ENCODE data around the gene GID4. TPM values are rescaled to one million over a fixed set of nuclear protein-coding genes. Genes with fewer than 3 reads are reported as not detected.

GID4 gene
- total RNA-seq, 1 experiment from 2014 or later: 6.0 TPM

DNA sequence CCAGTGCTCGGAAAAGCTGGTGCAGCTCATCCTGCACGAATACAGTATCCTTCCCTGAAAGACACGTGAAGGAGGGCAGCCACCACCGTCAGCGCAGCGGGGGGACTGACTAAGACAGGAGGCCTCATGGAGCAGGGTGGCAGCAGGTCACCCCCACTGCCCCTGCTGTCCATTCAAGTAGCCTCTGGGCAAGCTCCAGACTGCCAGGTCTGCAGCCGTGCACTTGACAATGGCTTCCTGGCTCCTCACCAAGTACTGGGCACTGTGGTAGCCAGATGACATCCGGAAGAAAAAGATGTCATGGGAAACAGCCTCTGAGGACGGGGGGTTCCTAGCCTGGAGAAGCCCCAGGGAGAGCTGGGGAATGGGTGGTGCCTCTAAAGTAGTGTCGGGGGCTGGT lies 61.4 kb downstream of the GID4 start:
- no peak for DNase-seq (ENCODE audit: low read depth)

DNA sequence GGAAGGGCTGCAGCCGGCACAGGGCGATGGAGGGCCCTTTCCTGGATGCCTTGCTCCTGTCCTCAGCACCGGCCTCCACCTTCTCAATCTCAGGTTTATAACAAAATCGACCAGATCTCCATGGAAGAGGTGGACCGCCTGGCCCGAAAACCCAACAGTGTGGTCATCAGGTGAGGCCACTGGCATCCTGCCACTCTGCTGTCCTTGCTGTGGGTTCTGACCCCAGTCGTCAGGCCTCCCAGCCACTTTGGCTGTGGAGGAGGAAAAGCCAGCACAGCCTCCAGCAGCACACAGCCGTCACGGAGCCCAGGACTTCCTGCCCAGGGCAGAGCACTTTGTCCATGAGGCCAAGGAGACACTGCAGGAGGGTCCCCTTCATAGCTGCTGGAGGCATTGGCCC lies 62.6 kb downstream of the GID4 start:
- DNase-seq (ENCODE audit: low read depth): no peak

DNA sequence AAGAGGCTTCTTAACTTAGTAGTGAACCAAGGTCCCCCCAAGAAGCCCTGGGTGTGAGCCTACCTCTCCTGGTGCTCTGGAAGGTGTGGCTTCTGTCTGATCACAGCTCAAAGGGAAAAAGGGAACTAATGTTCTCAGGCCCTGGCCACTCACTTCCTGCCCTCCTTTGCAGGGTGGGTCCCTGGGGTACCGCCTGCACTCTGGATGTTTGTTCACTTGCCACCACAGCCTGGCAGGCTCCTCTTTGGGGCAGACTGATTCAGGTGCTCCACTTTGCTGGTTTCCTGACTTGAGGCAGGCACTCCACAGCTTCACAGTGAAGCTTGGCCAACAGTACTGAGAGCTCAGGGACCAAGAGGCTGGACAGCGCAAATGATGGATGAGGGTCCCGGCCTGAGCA lies 63.4 kb downstream of the GID4 start:
- no peak for DNase-seq (ENCODE audit: low read depth)

DNA sequence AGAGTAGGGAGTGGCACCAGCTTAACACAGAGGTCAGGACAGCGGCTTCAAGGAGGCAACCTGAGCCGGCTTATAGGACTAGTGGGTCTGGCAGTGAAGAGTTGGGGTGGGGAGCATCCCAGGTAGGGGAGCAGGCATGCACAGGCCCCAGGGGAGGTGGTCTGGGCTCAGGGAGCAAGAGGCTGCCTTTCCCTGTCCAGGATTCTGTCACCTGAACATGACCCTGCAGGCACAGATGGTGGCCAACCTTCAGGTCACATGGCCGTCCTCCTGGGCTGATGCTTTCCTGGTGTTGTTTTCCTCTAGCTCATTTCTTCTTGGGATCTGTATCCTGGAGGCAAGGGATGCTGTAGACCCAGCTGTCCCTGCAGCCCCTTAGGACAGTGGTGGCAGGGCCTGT lies 65.8 kb downstream of the GID4 start:
- DNase-seq (ENCODE audit: low read depth): no peak

DNA sequence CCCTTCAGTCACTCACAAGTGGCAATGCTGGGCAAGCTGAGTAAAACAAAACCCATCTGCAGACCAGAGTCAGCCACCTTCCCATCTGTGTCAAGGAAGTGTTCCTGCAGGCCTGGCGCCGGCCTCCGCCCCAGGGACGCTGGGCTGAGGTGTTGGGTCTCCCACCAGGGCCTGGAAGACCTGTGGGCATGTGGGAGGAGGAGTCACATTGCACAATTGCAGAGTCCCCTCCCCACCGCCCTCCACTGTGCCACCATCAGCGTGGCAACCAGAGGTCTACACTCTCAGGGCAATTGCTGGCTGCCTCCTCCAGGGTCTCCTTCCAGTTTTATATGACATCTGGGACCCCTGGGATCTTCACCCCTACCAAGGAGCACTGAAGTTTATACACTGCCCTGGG lies 66.4 kb downstream of the GID4 start:
- no peak for DNase-seq (ENCODE audit: low read depth)

DNA sequence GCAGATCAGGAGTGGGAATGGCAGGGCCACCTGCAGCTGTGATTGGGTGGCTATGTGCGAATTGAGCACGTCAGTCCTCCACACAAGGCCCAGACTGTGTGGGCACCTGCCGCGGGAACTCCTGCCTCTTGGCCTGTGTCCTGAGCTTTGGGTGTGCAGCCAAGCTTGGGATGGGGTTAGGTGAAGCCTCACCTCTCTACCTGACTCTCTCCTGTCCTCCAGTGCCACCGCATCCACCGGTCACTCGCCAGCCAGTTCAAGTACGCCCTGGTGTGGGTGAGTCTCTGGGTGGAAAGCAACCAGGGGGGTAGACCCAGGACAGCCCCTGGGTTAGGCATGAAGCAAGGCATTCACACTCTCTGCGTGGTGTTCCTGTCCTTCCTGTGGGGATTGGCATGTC lies 67.0 kb downstream of the GID4 start:
- no peak for DNase-seq (ENCODE audit: low read depth)

DNA sequence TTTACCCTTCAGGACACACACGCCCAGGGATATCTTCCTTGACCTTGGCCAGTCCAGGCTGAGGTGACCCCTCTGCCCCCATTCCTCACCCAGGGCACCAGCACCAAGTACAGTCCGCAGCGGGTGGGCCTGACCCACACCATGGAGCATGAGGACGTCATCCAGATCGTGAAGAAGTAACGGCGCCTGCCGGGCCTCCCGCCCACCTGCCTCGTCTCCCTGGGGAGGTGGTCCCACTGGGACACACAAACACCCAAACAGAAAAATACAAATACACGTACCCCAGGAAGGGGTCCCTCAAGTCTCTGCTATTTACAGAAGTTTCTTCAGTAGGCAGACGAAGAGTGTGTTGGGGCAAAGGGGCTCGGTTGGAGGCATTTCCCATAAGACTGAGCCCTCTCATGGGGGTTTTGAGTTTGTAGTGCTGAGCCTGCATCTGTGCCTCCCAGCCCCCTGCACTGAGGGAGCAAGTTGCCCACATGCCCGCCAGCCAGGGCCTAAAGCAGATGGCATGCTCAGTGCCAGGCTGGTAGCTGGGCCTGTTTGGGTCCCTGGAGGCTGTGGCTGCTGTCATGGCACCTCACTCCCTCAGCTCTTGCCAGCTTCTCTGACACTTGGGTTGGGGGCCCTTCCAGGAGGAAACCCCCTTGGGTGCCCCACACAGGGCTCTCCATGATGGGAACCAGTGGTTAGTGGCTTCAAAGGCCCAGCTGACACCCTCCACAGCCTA lies 68.0 kb downstream of the GID4 start:
- DNase-seq (ENCODE audit: low read depth): no peak

DNA sequence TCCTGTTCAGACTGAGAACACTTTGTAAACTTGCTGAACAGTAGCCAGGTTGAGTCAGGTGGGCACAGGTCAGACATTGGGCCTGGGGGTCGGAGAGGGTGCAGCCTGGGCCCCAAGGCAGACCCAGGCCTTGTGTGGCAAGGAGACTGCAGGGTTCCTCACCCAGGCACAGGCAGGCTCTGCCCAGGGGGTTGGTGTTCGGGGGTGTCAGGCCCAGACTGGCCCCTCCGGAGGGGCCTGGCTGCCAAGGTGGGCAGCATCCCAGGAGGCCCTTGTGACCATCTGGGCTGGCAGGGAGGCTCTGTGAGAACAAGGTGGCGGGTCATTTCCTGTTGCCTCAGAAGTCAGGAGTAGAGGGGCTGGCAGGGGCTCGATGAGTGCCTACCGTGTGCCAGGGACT lies 68.8 kb downstream of the GID4 start:
- no peak for DNase-seq (ENCODE audit: low read depth)

DNA sequence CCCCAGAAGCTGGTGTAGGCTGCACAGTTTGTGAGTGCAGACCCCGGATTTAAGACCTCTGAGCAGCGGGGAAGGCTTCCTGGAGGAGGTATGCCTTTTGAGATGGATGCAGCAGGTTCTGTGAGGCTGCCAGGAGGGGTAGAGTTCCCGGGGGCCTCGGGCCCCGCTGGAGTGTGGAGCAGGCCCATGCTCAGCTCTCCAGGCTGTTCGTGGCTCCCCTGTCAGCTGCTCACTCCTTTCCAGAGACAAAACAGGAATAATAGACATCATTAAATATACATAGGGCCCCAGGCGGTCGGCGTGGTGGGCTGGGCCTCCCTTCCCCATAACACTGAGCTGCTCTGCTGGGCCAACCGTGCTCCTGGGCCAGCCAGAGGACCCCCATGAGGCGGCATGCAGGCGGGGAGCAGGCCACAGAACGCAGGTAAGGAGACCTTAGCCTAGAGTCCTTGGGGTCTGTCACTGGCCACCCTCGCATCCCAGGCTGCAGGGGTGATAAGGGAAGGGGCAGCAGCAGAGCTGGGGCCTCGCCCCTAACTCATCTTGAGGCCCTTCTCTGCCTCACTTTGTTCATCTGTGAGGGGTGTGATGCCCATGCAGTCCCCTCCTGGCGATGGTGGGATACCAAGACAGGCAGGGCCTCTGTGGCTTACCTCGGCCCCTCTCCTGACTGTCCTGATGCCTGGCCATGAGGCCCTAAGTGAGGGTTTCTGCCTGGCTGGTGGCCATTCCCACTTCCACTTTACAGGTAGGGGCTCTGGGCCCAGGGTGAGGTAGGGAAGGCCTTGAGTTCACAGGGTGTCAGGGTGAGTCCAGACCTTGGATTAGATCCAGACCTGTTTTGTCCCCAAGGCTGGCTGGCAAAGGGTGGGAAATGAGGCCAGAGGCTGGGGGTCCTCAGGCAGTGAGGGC lies 69.4 kb downstream of the GID4 start, which contains the start of gene MYO15A:
Gene MYO15A (plus strand): TSS at position 356 of the 912 bp plus-strand sequence. CDS start 10,045 bp downstream, outside the sequence.
- DNase-seq (ENCODE audit: low read depth): no peak

DNA sequence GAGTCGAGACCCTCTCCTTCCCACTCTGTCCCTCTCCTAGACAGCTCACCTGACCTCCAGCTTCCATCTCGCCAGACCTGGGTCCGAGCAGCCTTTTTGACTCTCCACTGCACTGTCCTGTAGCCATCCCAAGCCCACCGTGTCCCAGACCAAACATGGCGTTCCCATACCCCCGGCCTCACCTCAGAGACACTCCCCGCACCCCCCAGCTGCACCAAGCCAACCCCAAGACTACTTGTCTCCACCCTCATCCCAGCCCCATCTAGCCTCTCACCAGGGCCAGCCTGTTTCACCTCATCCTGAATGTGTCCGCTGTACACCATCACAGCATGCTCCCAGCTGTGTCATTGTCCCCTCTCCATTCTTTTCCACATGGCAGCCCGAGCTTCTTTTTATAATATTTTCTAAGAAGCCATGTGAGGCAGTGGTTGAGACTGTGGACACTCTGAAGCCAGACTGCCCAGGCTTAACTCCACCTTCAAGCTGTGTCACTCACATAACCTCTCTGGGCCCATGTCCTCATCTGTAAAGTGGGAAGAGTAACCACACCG lies 70.8 kb downstream of the GID4 start:
- no peak for DNase-seq (ENCODE audit: low read depth)

DNA sequence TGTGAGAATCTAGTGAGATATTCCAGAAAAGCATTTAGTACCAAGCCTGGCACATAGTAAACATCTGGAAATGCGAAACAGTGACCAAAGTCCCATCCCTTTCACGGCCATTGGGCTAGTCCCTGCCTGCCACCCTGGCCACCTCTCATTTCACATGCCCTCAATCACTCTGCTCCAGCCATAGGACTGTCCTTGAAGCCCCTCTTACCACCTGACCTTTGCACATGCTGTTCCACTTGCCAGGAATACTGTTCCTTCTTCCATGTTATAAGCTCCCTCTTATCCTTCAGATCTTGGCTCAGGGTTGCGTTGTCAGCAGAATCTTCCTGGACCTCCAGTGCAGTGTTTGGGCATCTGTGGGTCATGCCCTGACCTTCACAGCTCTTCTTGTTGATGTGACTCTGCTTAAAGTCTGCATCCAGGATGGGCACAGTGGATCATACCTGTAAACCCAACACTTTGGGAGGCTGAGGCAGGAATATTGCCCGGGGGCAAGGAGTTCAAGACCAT lies 71.5 kb downstream of the GID4 start:
- no peak for DNase-seq (ENCODE audit: low read depth)

DNA sequence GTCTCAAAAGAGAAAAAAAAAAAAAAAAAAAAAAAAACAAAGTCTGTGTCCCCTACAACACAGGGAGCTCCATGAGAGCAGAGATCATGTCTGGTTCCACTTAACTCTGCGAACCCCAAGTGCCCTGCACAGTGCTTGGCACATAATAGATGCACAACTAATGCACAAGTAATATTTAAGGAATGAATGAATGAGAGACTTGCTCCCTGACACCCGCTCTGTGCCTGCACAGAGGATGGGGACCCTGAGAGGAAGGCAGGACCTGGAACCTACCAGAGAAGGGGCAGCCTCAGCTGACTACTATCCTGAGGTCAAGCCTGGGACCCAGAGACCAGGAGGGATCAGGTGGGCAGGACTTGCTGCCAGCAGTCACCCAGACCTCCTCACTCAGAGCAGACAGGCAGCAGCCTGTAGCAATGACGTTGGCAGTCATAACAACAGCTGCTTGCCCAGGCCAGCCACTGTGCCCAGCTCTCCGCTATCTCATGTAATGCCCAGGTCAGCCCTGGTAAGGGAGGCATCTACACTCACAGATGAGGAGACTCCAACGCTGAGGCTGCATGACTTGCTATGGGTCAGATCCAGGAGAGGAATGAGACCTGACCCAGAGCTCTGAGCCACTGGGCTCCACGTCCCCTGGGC lies 72.2 kb downstream of the GID4 start:
- DNase-seq (ENCODE audit: low read depth): no peak

DNA sequence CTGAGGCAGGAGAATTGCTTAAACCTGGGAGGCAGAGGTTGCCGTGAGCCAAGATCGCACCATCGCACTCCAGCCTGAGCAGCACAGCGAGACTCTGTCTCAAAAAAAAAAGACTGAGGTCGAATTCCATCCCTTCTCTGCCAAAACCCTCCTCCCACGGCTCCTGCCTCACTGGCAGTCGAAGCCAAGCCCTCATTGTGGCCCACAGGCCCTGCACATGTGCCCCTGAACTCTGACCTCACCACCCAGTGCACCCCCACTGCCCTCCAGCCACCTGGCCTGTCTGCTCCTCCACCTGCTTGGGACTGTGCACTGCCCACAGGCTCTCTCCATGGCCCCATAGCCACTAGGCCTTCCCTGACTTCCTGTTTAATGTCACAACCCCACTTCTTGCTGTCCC lies 76.3 kb downstream of the GID4 start:
- no peak for DNase-seq (ENCODE audit: low read depth)

DNA sequence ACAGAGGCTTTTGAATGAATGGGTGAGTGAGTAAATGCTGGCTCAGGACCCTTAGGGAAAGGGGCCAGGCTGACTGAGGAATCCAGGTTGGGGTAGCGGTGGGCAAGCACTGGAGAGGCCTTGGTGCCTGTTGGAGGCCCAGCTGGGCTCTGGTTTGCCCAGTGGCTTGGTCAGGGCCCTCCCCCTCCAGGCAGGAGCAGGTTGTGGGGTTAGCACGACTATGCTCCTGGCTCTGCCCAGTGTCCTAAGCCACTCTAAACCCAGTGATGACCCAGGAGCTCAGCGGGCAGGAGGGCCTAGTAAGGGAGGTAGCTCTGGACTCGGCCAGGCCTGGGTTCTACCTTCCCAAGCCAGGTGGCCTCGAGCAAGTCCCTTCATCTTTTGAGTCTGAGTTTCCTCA lies 76.9 kb downstream of the GID4 start:
- DNase-seq (ENCODE audit: low read depth): no peak

DNA sequence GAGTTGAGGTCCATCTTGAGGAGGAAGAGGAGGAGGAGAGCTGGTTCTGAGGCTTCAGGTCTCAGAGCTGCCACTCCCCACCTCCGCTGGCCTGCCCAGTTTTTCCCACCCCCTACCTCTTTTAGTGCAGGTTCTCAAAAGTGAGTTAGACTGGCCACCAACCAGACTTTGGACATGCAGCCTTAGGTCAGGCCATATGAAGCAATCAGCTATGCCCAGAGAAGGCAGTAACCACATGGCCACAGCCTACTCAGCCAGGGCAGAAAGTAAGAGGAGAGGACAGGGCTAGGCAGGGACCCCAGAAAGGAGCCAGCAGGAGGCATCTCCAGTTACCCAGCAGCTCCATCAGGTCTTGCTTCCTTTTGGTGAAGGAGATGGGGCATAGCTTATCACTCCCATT lies 78.3 kb downstream of the GID4 start:
- no peak for DNase-seq (ENCODE audit: low read depth)

Other genes with a start within 250 kb of the GID4 start
- 24.3 and 25.7 TPM in 2 replicates for gene SREBF1, start 202.4 kb upstream of the GID4 start, total RNA-seq (2014; rRNA removed; shearing (Covaris generic))
- 16.2 and 18.5 TPM in 2 replicates for gene TOM1L2, start 67.0 kb upstream of the GID4 start, total RNA-seq (2014; rRNA removed; shearing (Covaris generic))
- gene DRC3, start 66.5 kb upstream of the GID4 start, total RNA-seq (2014; rRNA removed; shearing (Covaris generic)): 0.59 and 2.2 TPM in 2 replicates
- gene ATPAF2, start 240 bp upstream of the GID4 start, total RNA-seq (2014; rRNA removed; shearing (Covaris generic)): 13.3 and 14.0 TPM in 2 replicates
- 25.7 and 45.5 TPM in 2 replicates for gene DRG2, start 48.5 kb downstream of the GID4 start, total RNA-seq (2014; rRNA removed; shearing (Covaris generic))
- 0.24 TPM in 1 of 2 replicates, not detected in the other for gene MYO15A, start 69.3 kb downstream of the GID4 start, total RNA-seq (2014; rRNA removed; shearing (Covaris generic))
- 62.8 and 65.1 TPM in 2 replicates for gene ALKBH5, start 144.4 kb downstream of the GID4 start, total RNA-seq (2014; rRNA removed; shearing (Covaris generic))
- 12.1 and 20.0 TPM in 2 replicates for gene LLGL1, start 186.2 kb downstream of the GID4 start, total RNA-seq (2014; rRNA removed; shearing (Covaris generic))
- gene FLII, start 219.3 kb downstream of the GID4 start, total RNA-seq (2014; rRNA removed; shearing (Covaris generic)): 130 and 143 TPM in 2 replicates
- gene MIEF2, start 221.3 kb downstream of the GID4 start, total RNA-seq (2014; rRNA removed; shearing (Covaris generic)): 4.6 and 4.8 TPM in 2 replicates